IPS DF 6.9 (cell line): ENCODE measurements around the gene SLIT3.
"Not testable (repeated sequence)": the region's sequence is repeated elsewhere in the genome, so short reads cannot be mapped to it uniquely, and the experiment has no call there.

ENCODE experiments used
- DNase-seq: peaks from one replicate; pipeline ENCODE4 v3.0.0-alpha.2; 2013; ENCODE audit warnings: low read depth, low spot score
- H3K27ac ChIP-seq: one replicate; pipeline ENCODE4 v1.5.1; 2013; ENCODE audit warnings: low read length, control low read depth
- H3K27me3 ChIP-seq: 2 replicates; pipeline ENCODE4 v1.6.1; 2013; ENCODE audit warnings: mild to moderate bottlenecking, low read length; ENCODE audit not compliant: control insufficient read depth, insufficient read depth
- H3K36me3 ChIP-seq: 2 replicates; pipeline ENCODE4 v1.6.1; 2013; ENCODE audit warnings: low read length; ENCODE audit not compliant: control insufficient read depth, insufficient read depth
- H3K4me1 ChIP-seq: 2 replicates; pipeline ENCODE4 v1.6.1; 2013; ENCODE audit warnings: low read length; ENCODE audit not compliant: control insufficient read depth, insufficient read depth
- H3K4me3 ChIP-seq: 2 replicates; pipeline ENCODE4 v1.5.1; 2013; ENCODE audit warnings: mild to moderate bottlenecking, low read length
- H3K9me3 ChIP-seq: 2 replicates; pipeline ENCODE4 v1.6.1; 2013; ENCODE audit warnings: low read length, inconsistent platforms; ENCODE audit not compliant: control insufficient read depth, insufficient read depth
- WGBS: extraction: QIAGEN DNeasy Blood & Tissue Kit; methylation state at CpG from one replicate; pipeline ENCODE4 v1.1.7; 2013; ENCODE audit warnings: mixed read lengths, missing lambda C conversion rate; ENCODE audit not compliant: insufficient read length, insufficient coverage; 5-methylcytosine and 5-hydroxymethylcytosine counted together

Gene SLIT3

GRCh38 chr5:168743617-168744016 lies 557.3 kb downstream of the SLIT3 start:
- no peaks in the 10 kb centered on the region for H3K36me3 ChIP-seq
- no peak for DNase-seq
- peaks cover 2% of the 10 kb centered on the region; the same call in 1 of the 2 replicates for H3K4me1 ChIP-seq
- no peaks in the 10 kb centered on the region for H3K27me3 ChIP-seq
- no peaks in the 10 kb centered on the region for H3K9me3 ChIP-seq
- WGBS, result no CpG with 5 or more reads among the region's 7 CpGs
- no peak overlapping the region for H3K27ac ChIP-seq
- H3K4me3 ChIP-seq, result no peak overlapping the region

- not testable (repeated sequence) for H3K27ac ChIP-seq, H3K4me3 ChIP-seq, DNase-seq, H3K27me3 ChIP-seq, H3K36me3 ChIP-seq, H3K4me1 ChIP-seq, H3K9me3 ChIP-seq
- WGBS, result no CpG with 5 or more reads among the region's 2 CpGs
Measured at GRCh38 chr5:168742311-168742710, 558.6 kb downstream of the SLIT3 start.

- H3K36me3 ChIP-seq, result no peaks in the 10 kb centered on the region
Measured at GRCh38 chr5:168740811-168741213, 560.1 kb downstream of the SLIT3 start.

GRCh38 chr5:168740092-168740800 lies 560.7 kb downstream of the SLIT3 start:
- WGBS, result no CpG with 5 or more reads among the region's 2 CpGs
- Histone ChIP-seq H3K36me3 (no peaks in the 10 kb centered on the region), H3K4me1 (no peaks in the 10 kb centered on the region), H3K27ac (no peak overlapping the region), H3K27me3 (no peaks in the 10 kb centered on the region), H3K4me3 (no peak overlapping the region), H3K9me3 (no peaks in the 10 kb centered on the region)
- DNase-seq, result no peak

More at GRCh38 chr5:168740811-168741213, 560.1 kb downstream of the SLIT3 start:
- Histone ChIP-seq H3K4me3 (no peak overlapping the region), H3K27me3 (no peaks in the 10 kb centered on the region), H3K4me1 (no peaks in the 10 kb centered on the region), H3K9me3 (no peaks in the 10 kb centered on the region), H3K27ac (no peak overlapping the region)
- no peak for DNase-seq
- no CpG with 5 or more reads among the region's 8 CpGs for WGBS

GRCh38 chr5:168737066-168737465 lies 563.9 kb downstream of the SLIT3 start:
- Histone ChIP-seq H3K27me3 (no peaks in the 10 kb centered on the region), H3K4me3 (no peak overlapping the region), H3K9me3 (no peaks in the 10 kb centered on the region), H3K36me3 (no peaks in the 10 kb centered on the region), H3K4me1 (no peaks in the 10 kb centered on the region), H3K27ac (no peak overlapping the region)
- DNase-seq, result no peak
- WGBS, result no CpG with 5 or more reads among the region's 2 CpGs

GRCh38 chr5:168736281-168736831 lies 564.6 kb downstream of the SLIT3 start:
- H3K4me1 ChIP-seq, result no peaks in the 10 kb centered on the region
- H3K27ac ChIP-seq, result no peak overlapping the region
- H3K27me3 ChIP-seq, result no peaks in the 10 kb centered on the region
- DNase-seq, result no peak
- H3K9me3 ChIP-seq, result no peaks in the 10 kb centered on the region
- H3K4me3 ChIP-seq, result no peak overlapping the region
- H3K36me3 ChIP-seq, result no peaks in the 10 kb centered on the region
- WGBS, result no CpG with 5 or more reads among the region's 1 CpG

- no peaks in the 10 kb centered on the region for H3K4me1 ChIP-seq
- no peak overlapping the region for H3K4me3 ChIP-seq
- H3K27me3 ChIP-seq, result no peaks in the 10 kb centered on the region
- DNase-seq, result no peak
- H3K9me3 ChIP-seq, result no peaks in the 10 kb centered on the region
- no peak overlapping the region for H3K27ac ChIP-seq
- H3K36me3 ChIP-seq, result no peaks in the 10 kb centered on the region
- no CpG with 5 or more reads among the region's 7 CpGs for WGBS
Measured at GRCh38 chr5:168734620-168735300, 566.2 kb downstream of the SLIT3 start.

GRCh38 chr5:168734119-168734518 lies 566.8 kb downstream of the SLIT3 start:
- no peaks in the 10 kb centered on the region for H3K27me3 ChIP-seq
- no peak for DNase-seq
- WGBS, result no CpG with 5 or more reads among the region's 1 CpG
- H3K4me3 ChIP-seq, result no peak overlapping the region
- no peaks in the 10 kb centered on the region for H3K4me1 ChIP-seq
- H3K36me3 ChIP-seq, result no peaks in the 10 kb centered on the region
- H3K9me3 ChIP-seq, result no peaks in the 10 kb centered on the region
- no peak overlapping the region for H3K27ac ChIP-seq

- Histone ChIP-seq H3K4me3 (no peak overlapping the region), H3K36me3 (no peaks in the 10 kb centered on the region), H3K27ac (no peak overlapping the region), H3K4me1 (peaks cover 3% of the 10 kb centered on the region), H3K27me3 (no peaks in the 10 kb centered on the region), H3K9me3 (no peaks in the 10 kb centered on the region)
- DNase-seq, result no peak
- no CpG with 5 or more reads among the region's 1 CpG for WGBS
Measured at GRCh38 chr5:168728546-168729211, 572.3 kb downstream of the SLIT3 start.

GRCh38 chr5:168727547-168727946 lies 573.4 kb downstream of the SLIT3 start:
- no CpG with 5 or more reads among the region's 2 CpGs for WGBS
- H3K9me3 ChIP-seq, result no peaks in the 10 kb centered on the region
- peaks cover 3% of the 10 kb centered on the region for H3K4me1 ChIP-seq
- H3K27ac ChIP-seq, result no peak overlapping the region
- no peak for DNase-seq
- no peaks in the 10 kb centered on the region for H3K36me3 ChIP-seq
- no peak overlapping the region for H3K4me3 ChIP-seq
- H3K27me3 ChIP-seq, result no peaks in the 10 kb centered on the region
